HG03354 (cell line): ENCODE data around the gene RIC3.

ENCODE experiments used
- ATAC-seq: cut with Tn5 transposase; IDR thresholded peaks from one replicate; pipeline ENCODE4 v1.9.1; 2021; ENCODE audit warnings: mild to moderate bottlenecking; ENCODE audit not compliant: unreplicated experiment, poor library complexity, severe bottlenecking

Gene RIC3

DNA sequence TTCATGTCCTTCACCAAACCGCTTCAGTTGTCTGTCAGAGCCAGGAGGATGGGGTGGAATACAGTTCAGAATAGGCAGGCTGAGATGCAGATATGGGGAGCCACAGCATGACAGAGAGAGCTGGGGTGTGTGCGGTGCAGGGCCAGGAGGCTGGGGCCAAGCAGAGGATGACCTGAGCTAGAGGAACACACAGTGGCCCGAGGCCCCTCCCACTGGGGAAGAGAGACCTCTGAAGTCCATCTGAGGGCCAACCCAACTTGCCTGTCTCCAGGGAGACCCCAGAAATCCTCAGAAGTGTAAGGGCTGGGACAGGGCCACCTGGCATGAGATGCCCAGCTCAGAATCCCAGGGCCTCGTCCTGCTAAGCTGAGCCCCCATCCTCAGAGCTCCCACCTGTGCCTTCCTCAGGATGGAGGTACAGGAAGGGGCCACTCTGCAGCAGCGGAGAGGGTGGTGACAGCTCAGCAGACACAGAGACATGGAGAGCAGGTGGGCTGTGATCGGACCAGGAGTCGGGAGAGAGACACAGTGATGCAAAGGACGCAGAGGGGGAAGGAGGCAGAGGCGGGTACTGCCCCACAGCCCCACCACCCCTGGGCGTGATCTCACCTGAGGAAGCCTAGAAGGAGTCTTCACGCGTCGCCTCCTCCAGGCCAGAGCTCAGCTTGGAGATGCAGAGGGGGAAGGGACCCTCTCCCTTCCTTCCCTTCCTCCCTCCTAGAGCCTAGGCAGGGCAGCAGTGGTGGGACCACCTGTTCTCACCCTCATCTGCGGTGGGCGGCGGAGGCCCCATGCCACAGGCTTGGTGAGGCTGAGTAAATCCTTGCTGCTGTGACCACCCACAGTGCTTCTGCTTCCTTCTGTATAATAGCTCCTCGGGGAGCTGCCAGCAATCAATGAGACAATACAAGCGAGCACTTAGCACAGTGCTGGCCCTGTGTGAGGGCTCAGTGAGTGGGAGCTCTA is 96.9 kb downstream of the RIC3 start:
- ATAC-seq = no peak

DNA sequence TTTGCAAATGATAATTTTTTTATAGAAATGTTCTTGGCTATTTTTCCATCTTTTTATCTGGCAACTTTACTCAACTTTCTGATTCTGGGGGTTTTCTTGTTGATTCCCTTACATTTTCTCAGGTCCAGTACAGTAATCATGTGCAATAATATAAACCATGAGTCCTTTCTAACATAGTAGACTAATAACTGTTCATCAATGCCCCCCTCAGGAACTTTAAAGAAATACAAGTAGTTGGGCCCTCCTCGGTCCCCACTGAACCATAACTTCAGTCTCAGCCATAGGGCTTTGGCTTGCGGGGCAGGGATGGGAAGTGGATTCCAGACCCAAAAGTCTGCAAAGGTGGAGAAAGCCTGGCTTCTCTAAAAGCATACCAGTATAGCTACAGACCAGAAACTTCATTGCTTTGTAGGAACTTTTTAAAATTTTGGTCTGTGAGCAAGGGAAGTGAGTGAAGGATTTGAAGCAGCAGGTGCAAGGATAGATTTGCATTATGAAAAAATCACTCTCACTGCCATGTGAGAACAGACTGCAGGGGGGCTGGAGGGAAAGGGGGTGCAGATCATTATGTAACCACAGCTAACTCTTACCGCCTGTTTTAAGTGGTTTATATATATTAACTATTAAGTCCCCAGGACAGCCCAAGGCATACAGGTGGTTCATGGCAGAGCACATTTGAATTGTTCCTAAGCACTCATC is 98.3 kb downstream of the RIC3 start:
- ATAC-seq = peak; percentile 62

DNA sequence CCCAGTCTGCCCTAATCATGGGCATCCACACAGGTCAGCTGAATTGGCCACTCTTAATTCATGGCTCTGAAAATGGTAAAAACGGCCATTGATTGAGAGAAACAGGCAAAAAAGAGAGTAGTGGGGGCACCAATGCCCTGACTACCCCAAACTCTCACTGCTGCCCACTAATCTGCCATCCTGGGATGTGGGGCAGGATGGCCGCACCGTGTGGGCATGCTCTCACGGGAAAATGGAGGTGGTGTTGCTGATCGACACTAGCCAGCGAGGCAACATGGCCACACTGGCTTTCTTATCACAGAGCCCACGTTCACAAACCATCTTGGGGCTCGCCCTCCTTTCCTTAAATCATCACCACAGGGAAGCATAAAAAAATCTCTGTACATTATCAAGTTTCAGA is 99.1 kb downstream of the RIC3 start:
- no peak for ATAC-seq

DNA sequence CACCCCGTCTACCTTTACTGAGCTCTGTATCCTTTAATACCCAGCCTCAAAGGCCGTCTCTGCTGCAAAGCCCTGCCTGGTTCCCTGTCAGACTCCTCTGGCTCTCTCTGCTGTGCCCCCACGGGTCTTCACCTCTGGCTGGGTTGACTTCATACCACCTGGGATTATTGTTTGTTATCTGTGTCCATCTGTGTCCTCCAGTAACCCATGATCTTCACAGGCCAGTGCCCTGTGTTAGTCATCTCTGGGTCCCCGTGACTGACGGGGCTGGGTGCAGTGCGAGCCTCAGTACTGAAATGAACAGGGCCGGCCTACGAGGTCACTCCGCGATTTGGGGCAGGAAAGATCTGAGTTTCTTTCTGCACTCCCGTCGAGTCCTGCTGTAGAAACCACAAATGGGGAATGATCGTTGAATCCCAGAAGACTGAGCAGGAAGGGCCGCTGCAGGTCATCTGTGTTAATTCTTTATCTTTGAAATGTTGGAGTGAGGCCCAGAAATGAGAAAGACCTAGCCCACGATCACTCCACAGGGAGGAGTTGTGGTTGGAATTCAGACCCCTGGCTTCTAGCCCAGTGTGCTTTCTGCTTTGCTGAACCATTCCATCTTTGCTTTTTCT is 100.1 kb downstream of the RIC3 start:
- ATAC-seq = no peak

DNA sequence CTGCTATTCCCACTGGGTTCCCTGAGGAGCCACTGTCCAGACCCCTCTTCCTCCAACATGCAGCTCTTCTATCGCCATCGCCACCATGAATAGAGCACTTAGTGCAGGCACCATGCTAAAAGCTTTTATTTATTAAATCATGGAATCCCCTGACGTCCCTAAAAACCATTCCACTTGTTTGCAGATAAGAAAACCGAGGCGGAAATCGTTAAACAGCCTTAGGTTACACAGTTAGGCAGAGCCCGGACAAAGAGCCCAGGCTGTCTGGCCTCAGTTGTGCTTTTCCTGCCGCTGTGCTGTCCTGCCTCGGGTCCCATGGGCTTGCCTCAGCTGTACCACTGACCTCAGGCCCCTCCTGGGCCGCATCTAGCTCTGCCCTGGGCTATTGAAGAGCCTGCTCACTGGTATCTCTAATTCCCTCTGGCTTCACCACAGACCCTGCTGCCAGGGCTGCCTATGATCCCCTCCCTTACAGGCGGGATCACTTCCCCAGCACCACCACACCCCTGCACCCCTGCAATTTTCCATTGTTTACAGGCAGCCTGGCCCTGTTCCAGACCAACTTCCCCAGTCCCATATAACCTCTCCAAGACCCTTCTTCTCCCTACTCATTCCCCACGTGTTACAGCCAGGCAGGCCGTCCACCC is 100.8 kb downstream of the RIC3 start:
- no peak for ATAC-seq

DNA sequence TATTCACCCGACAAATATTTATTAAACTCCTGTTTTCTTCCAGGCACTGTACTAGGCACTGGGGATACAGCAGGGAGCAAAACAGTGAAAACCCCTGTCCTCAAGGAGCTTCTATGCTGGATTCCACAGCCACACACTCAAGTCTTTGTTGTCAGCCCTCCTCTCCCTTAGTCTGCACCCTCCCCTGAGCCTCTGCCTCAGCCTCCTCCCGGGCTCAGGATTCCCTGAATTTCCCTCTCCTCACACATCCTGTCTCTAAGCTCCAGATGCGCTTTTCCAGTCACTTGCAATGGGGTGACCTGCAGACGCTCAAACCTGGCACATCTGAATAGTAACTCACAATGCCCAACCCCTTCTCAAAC is 101.3 kb downstream of the RIC3 start:
- ATAC-seq = no peak

DNA sequence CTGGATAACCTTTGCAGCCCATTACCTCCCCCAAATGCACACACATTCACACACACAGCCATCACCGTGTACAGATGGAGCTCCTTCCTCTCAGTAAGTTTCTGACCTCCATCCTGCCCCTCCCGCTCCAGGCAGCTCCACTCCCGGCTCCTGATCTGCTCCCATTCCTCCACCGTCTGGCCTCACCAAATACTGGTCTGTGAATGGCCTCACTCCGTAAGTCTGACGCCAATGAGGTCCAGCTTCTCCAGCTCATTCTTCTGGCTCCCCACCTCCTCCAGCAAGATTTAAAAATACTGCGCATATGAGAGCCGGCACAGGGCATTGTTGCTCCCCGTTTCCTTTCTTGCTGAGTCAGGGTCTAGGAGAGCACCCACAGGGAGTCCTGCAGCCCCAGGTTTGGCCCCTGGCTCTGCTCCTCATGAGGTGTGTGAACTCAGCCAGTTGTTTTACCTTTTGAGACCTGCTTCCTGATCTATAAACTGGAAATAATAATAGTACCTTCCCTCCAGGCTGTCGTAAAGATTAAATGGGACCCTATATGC is 101.8 kb downstream of the RIC3 start:
- ATAC-seq = no peak

DNA sequence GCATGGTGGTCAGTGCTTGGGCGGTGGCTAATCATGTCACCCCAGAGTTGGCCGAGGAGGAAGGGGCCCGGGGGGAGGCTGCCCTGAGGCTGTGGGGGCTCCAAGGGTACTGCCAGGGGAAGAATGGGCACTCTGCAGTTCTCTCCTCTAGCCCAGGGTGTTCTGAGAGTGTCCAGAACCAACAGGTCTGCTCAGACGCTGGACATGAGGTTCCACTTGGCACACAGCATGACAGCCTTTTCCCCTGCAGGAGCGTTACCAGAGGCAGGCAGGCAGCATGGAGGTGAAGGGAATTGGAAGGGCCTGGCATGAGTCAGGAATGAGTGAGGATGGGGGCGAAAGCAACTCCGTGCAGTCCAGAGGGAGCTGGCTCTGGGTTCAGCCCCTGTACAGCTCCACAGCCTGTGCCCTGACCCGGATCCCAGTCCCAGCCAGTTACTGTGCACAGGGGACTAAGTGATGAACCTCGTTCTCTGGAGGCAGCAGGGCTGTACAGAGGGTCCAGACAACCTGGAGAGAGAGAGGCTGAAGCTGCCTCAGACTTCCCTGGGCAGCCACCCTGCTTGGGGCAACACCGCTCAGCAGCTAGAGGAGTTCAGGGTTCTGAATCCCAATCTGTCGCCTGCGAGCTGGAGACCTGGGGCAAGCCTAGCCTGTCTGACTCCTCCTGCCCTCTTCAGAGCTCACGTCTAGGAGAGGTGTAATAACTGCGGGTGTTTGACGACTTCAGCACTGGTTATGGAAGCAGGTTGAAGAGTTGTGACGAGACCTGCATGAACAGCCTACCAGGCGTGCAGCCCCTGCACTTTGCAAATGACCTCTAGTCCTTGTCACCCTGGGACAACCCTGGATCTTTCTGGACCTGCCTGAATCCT is 102.6 kb downstream of the RIC3 start:
- ATAC-seq = no peak

DNA sequence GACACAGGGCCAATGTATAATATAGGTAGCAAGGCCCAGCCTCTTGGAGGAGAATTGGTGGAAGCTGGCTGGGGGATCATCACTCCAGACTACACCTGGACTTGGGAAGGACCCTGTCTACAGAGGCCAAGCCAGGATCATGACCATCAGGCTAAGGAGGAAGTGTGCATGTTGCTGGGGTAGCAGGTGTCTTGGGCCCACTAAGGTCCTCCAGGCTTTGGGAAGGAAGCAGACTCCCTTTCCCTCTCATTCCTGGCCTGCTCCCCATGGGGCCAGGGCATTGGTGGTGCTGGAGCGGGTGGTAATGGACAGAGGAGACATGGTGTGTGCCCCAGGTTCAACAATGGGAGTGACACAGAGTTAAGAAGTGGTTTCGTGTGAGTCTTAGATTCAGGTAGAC is 103.8 kb downstream of the RIC3 start:
- no peak for ATAC-seq

DNA sequence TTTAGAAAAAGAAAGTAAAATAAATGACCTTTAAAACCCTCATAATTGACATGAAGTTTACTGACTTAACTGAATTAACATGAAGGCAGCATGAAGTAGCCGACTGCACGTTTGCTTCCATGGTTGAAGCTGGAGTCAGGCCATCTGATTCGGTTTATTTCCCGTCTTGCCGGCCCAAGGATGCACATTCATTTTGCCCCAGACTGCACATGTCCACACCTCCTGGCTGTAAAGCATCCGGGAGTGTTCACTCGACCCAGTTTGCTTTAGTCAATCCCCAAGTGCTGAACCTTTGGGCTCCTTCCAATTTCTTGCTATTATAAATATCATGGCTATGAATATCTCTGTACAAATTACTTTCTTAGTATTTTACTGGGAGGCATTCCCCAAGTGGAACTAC is 105.5 kb downstream of the RIC3 start:
- ATAC-seq = no peak

DNA sequence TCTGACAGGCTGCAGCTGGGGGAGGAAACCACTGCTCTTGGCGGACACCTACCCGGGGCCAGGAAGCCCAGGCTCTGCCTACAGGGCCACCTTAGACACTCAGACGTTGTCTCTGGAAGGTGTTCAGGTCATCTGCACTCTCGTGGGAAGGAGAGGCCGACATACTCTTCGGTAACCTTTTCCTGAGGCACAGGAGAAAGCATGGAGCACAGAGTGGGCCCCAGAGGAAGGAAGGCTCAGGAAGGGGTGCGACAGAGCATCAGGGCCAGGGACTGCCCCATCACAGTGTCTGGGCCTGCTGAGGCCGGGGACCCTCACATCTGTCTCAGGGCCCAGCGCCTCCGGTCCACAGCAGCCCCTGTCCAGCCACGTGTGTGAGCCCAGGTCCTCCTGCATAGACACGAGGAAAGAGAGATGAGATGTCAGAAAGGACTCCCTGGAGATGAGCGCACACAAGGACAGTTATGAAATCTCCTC is 106.0 kb downstream of the RIC3 start:
- no peak for ATAC-seq

DNA sequence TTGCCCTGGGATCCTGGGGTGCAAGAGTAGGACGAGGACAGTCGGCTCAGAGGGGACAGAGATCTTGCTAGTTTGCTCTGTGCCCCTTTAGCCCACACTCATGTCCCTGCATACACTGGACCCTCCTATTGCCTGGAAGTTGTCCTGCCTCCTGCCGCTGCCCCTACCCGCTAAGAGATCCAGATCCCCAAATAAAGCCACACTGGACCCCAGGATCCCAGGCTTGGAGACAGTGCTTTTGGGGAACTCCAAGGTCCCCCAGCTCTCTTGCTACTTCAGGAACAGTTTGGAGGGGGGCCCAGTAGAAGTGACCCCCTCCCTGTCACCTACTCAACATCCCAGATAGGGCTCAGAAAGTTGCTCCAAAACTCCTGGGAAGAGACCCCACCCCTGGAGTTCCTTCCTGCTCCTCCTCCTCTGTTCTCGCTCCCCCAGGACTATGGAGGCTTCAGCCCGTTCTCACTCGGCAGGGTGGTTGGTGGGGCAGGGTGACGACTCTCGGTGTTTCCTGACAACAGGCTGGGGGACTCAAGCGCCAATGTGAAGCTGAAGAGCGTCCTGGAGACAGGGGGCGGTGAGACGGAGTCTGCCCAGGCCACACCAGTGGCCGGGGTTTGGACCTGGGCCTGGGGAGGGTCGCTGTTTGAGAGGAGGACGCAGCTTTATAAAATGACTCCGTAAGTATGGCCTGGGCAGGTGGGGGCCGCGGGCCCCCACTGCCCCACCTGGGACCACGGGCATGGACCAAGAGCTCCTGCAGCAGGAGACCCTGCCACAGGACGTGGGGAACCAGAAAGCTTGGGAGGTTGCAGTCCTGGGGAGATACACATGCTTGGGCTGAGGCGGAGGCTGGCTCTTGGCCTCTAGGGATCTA is 107.0 kb downstream of the RIC3 start:
- ATAC-seq = no peak

DNA sequence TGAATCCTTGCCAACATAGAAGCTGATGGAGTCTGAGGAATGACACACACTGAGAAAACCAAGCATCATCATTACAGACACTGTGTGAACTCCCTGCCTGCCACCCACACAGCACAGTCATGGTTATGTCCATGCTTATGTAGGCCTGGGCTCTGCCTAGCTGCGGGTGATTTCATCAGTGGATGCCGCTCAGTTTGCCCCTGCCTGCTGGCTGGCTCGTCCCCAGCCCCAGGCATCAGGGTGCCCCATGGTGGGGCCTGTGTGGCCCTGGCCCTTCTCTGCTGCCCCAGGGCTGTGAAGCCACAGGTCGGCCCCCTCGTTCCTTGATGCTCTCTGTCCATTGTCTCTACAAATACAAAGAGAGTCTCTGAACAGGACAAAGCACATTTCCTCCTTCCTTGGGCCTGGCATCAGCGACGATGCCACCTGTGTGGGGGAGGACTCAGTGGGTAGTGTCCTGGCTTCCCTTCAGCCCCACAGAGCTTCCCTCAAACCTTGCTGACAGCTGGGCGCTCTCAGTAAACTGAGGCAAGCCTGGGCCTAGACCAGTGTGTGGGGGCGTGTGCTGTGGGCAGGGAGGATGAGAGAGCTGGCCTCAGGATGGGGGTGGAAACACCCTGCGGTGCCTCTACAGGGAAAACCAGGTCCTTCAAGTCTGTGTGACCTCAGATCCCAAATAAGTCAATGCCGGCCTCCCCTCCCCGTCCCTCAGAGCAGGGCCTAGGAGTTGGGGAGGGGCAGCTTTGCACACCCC is 107.8 kb downstream of the RIC3 start:
- no peak for ATAC-seq

DNA sequence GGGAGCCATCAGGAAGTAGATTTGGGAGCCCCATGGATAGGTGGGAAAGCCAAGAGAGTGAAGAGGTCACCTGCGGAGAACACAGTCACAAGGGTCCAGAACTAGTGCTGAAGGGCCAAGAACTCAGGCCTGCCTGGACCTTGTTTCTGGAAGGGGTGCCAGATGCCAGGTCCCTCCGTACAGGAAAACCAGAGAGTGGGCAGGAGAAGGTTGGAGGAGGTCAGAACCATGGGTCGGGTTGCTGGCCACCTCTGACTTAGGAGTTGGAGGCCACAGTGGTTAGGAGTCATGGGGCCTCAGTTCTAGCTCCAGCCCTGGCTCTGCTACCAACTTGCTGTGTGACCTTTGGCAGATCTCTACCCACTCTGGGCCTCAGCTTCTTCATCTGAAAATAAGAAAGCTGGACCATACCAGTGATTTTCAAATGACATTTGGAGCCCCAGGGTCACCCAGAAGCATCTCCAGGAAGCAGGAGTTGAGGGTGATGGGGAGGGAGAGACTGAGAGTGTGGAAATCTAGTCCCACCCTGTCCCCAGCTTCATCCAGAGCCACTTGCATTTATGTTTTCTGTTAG is 108.6 kb downstream of the RIC3 start:
- no peak for ATAC-seq

DNA sequence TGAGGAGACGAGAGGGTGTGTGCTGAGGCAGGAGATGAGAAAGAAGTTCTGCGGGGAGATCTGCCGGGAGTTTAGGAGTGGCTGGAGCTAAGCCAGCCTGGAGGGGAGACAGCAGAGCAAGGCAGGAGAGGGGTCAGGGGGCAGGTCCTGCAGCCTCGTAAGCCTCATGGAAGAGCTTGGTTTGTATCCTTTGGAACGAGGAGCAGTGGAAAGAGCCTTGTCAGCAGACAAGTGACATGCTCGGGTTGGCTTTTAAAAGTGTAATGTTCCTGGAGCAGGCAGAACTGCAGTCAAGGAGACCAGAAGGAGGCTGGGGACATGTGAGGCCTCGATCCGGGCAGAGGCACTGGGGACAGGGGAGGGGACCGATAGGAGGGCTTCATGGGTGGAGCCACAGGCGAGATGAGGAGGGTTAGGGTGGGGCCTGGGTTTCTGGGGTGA is 109.2 kb downstream of the RIC3 start:
- ATAC-seq = no peak

DNA sequence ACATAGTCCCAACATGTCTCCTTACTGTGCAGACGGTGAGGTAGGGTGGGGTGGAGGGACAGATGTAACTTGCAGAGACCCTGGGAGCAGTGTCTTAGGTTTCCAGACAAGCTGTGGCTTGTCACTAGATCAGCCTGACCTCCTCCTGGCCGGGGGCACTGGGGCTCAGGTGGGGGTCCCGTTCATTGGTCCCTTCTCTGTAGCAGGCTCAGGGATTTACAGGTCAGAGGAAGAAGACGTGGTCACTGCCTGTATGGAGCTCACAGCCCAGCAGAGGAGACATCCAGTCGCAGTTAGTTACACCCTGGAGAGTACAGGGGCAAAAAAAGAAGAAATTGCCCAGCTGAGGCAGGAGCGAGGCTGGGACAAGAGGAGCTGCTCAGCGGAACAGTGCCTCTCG is 109.8 kb downstream of the RIC3 start:
- ATAC-seq = no peak

DNA sequence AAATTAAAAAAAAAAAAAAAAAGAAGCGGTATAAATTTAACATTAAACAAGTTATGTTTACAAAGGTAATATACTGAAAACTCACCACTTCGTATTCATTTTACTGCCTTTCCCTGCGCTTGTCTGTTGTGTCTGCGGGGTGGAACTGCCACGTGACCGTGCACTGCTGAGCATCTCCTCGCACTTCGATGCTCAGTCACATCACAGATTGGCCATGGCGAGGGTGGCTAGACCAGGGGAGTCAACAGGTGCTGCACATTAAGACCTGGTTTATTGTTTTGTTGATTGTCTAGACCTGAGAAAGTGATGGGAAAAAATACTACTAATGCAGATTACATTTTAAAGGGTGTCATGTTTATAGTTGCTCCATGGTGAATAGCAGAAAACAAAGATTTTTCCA is 110.6 kb downstream of the RIC3 start:
- no peak for ATAC-seq
